Spleen (tissue), 13 donors: ENCODE results near the gene CMA1. TPM values are rescaled to one million over a fixed set of nuclear protein-coding genes. Genes with fewer than 3 reads are reported as not detected.
"Not testable (repeated sequence)": the region's sequence is repeated elsewhere in the genome, so short reads cannot be mapped to it uniquely, and the experiment has no call there.

Source experiments
- DNase-seq: peaks from one replicate; pipeline ENCODE4 v3.0.0-alpha.2; 2020
- H3K27ac ChIP-seq, 8 donors: fragments of 200-600 bp; sonication (generic) in 7 of 8; 1 replicate in 4 of 8; 2 replicates in 4 of 8; pipeline versions ENCODE4 v1.5.0 to v1.8.0; 2016 to 2021; ENCODE audit warnings: inconsistent platforms in 4 of 8, mild to moderate bottlenecking in 4 of 8, moderate library complexity in 1 of 8
- H3K27me3 ChIP-seq, 7 donors: fragments of 200-600 bp; sonication (generic) in 6 of 7; replicated peaks in 1 of 7; 1 replicate in 4 of 7; 2 replicates in 3 of 7; pipeline versions ENCODE4 v1.5.0 to v1.8.0; 2016 to 2021; ENCODE audit warnings: inconsistent platforms in 3 of 7, mild to moderate bottlenecking in 1 of 7
- H3K36me3 ChIP-seq, 6 donors: fragments of 200-600 bp; sonication (generic) in 5 of 6; 1 replicate in 4 of 6; 2 replicates in 2 of 6; pipeline versions ENCODE4 v1.5.0 to v1.8.0; 2016 to 2021; ENCODE audit warnings: inconsistent platforms in 2 of 6
- H3K4me1 ChIP-seq, 6 donors: fragments of 200-600 bp; sonication (generic) in 5 of 6; 1 replicate in 3 of 6; 2 replicates in 3 of 6; pipeline versions ENCODE4 v1.5.0 to v1.8.0; 2016 to 2021; ENCODE audit warnings: inconsistent platforms in 3 of 6
- H3K4me3 ChIP-seq, 8 donors: fragments of 200-600 bp; sonication (generic) in 7 of 8; 1 replicate in 4 of 8; 2 replicates in 4 of 8; pipeline versions ENCODE4 v1.5.0 to v1.8.0; 2016 to 2021; ENCODE audit warnings: inconsistent platforms in 4 of 8, mild to moderate bottlenecking in 4 of 8, moderate library complexity in 2 of 8
- H3K9me3 ChIP-seq, 8 donors: fragments of 200-600 bp; sonication (generic) in 7 of 8; 1 replicate in 4 of 8; 2 replicates in 4 of 8; pipeline versions ENCODE4 v1.5.0 to v1.8.0; 2016 to 2021; ENCODE audit warnings: inconsistent platforms in 4 of 8
- CTCF ChIP-seq, 11 experiments: fragments of 200-600 bp in 7 of 11; fragments of 450-650 bp in 4 of 11; sonication (generic) in 4 of 11; IDR thresholded peaks in 8 of 11; conservative IDR thresholded peaks in 3 of 11; 1 replicate in 7 of 11; 2 replicates in 4 of 11; pipeline versions ENCODE4 v1.4.0 to v1.8.0; 2016 to 2021; ENCODE audit warnings: antibody characterized with exemption in 11 of 11, inconsistent platforms in 4 of 11, mild to moderate bottlenecking in 1 of 11
- POLR2A ChIP-seq, 3 donors: fragments of 450-650 bp; IDR thresholded peaks; one replicate each; pipeline ENCODE4 v1.5.1; 2017; ENCODE audit warnings: antibody characterized with exemption in 3 of 3, mild to moderate bottlenecking in 1 of 3
- POLR2AphosphoS5 ChIP-seq, 3 donors: sonication (generic); formaldehyde crosslinking; IDR thresholded peaks; one replicate each; pipeline ENCODE4 v1.5.1; 2017; ENCODE audit warnings: antibody characterized with exemption in 3 of 3
- WGBS, 5 donors: extraction: QIAGEN DNeasy Blood & Tissue Kit in 3 of 5; methylation state at CpG; one replicate each; pipeline versions ENCODE4 v1.1.5 to v1.1.7; 2013 to 2018; 5-methylcytosine and 5-hydroxymethylcytosine counted together
- intact Hi-C: fragments of 100-400 bp; cut with DNase I; formaldehyde crosslinking; loops from one replicate; pipeline ENCODE4 v1.15.0; 2023; ENCODE audit warnings: low total_unique reads
- long read RNA-seq, 2 donors: transcript quantifications; one replicate each; lab custom pipeline, GENCODE V29; 2026
- polyA plus RNA-seq, 3 donors: library from polyadenylated mRNA; stranded (reverse); fragments of 200-250 nt; gene quantifications; one replicate each; pipeline ENCODE4 v1.2.1, GENCODE V29; 2013
- total RNA-seq, 7 donors: library from RNA; depleted of rRNA in 3 of 7; stranded (reverse); fragments of >200 nt in 3 of 7; fragmentation: NEBNext Ultra II Directional in 4 of 7; extraction: Animal tissue kit (Norgen Biotek cat#: 25700) in 4 of 7; gene quantifications; one replicate each; pipeline versions ENCODE4 v1.1.0 to v1.2.1, GENCODE V29; 2016 to 2021
- donor health status: healthy with polysubstance abuse.
- donor health status: DM: no; HTN: no; CAD: no; lungs with moderate emphysema.
- donor health status: DM: no; HTN: no; CAD: no.
- donor health status: Bipolar disorder and iron deficiency.
- donor health status: healthy.
- donor health status: DM: no; HTN: no; CAD: no.
- donor health status: DM: yes; HTN: yes; CAD: no.

The CMA1 gene, protein sequence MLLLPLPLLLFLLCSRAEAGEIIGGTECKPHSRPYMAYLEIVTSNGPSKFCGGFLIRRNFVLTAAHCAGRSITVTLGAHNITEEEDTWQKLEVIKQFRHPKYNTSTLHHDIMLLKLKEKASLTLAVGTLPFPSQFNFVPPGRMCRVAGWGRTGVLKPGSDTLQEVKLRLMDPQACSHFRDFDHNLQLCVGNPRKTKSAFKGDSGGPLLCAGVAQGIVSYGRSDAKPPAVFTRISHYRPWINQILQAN
- not detected for total RNA-seq
- polyA plus RNA-seq = under 1 TPM in 1 of 3 donors, not detected in 2; 0.09 TPM
- long read RNA-seq, donor 1 = 0 reads
- long read RNA-seq, donor 2 = 0 reads

- 26 to 53% (median 46%) methylated on average over 3 of the region's 3 CpGs for WGBS, 5 donors
- H3K4me3 ChIP-seq = no peak within 1 kb of the TSS
- H3K9me3 ChIP-seq = no peaks in the 10 kb centered on the region
- H3K36me3 ChIP-seq = no peaks in the 10 kb centered on the region
- intact Hi-C loops = no loop called here
- no peak within 1 kb of the TSS for H3K27ac ChIP-seq
- no peaks in the 10 kb centered on the region for H3K4me1 ChIP-seq
- TF ChIP-seq CTCF (IDR thresholded peaks at IDR 0.05 in 8 of 11, conservative IDR thresholded peaks at IDR 0.05 in 3 of 11) = no peak
- no peak for TF ChIP-seq POLR2A (IDR thresholded peaks at IDR 0.05)
- TF ChIP-seq POLR2AphosphoS5 (IDR thresholded peaks at IDR 0.05) = no peak
- DNase-seq = no peak
- H3K27me3 ChIP-seq = no peaks in the 10 kb centered on the region
Measured at GRCh38 chr14:24508155-24508840, at the start of gene CMA1. Gene CMA1 (minus strand): TSS chr14:24508265. CDS start chr14:24508235, 30 bp downstream.

- Histone ChIP-seq H3K4me1 (no peaks in the 10 kb centered on the region), H3K9me3 (peaks cover 0 to 14% (median 0%) of the 10 kb centered on the region in 8 donors), H3K36me3 (no peaks in the 10 kb centered on the region), H3K4me3 (no peak overlapping the region), H3K27me3 (no peaks in the 10 kb centered on the region), H3K27ac (no peak overlapping the region)
- intact Hi-C loops = no loop called here
- DNase-seq = no peak
- TF ChIP-seq POLR2AphosphoS5 (IDR thresholded peaks at IDR 0.05) (no peak), POLR2A (IDR thresholded peaks at IDR 0.05) (no peak), CTCF (IDR thresholded peaks at IDR 0.05 in 8 of 11, conservative IDR thresholded peaks at IDR 0.05 in 3 of 11) (no peak)
- WGBS, 5 donors = 58 to 77% (median 65%) methylated on average over 4 of the region's 4 CpGs
Measured at GRCh38 chr14:24556756-24557155, 48.7 kb upstream of the CMA1 start.

DNA sequence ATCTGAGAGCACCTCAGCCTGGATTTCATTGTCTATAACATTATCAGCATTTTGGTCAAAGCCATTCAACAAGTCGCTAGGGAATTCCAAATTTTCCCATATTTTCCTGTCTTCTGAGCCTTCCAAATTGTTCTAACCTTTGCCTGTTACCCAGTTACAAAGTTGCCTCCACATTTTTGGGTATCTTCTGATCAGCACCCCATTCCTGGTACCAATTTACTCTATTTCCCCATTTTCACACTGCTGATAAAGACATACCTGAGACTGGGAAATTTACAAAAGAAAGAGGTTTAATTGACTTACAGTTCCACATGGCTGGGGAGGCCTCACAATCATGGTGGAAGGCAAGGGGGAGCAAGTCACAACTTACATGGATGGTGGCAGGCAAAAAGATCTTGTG lies 41.0 kb upstream of the CMA1 start:
- H3K4me1 ChIP-seq, H3K27ac ChIP-seq, H3K36me3 ChIP-seq, H3K4me3 ChIP-seq, intact Hi-C loops, DNase-seq, H3K27me3 ChIP-seq: not testable (repeated sequence)
- H3K9me3 ChIP-seq = peaks cover 0 to 67% (median 54%) of the 10 kb centered on the region in 8 donors
- 33 to 75% (median 60%) methylated on average over 1 of the region's 1 CpG for WGBS, 5 donors

DNA sequence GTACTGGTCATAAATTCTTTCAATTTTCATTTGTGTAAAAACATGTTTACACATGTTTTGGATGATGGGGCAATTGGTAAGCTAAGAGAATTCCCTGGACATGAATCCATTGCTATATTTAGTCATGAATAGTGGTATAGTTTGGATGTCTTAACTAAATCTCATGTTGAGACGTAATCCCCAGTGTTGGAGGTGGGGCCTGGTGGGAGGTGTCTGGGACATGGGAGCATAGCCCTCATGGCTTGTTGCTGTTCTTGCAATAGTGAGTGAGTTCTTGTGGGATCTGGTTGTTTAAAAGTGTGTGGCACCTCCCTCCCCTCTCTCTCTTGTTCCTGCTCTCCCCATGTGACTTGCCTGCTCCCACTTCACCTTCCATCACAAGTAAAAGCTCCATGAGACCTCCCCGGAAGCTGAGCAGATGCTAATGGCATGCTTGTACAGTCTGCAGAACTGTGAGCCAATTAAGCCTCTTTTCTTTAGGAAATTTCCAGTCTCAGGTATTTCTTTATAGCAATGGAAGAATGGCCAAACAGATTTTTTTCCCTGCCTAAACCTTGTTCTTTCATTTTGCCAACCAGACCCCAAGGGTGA lies 34.4 kb upstream of the CMA1 start:
- 75 to 89% (median 88%) methylated on average over 2 of the region's 2 CpGs for WGBS, 5 donors
- Histone ChIP-seq H3K9me3 (peaks cover 0 to 46% (median 28%) of the 10 kb centered on the region in 8 donors), H3K27ac (no peak overlapping the region), H3K27me3 (no peaks in the 10 kb centered on the region), H3K36me3 (no peaks in the 10 kb centered on the region), H3K4me3 (no peak overlapping the region), H3K4me1 (no peaks in the 10 kb centered on the region)
- intact Hi-C loops = no loop called here
- no peak for TF ChIP-seq POLR2AphosphoS5 (IDR thresholded peaks at IDR 0.05)
- TF ChIP-seq CTCF (IDR thresholded peaks at IDR 0.05 in 8 of 11, conservative IDR thresholded peaks at IDR 0.05 in 3 of 11) = no peak
- no peak for DNase-seq
